ENCODE measurements around the gene HSBP1L1.

The HSBP1L1 gene

DNA sequence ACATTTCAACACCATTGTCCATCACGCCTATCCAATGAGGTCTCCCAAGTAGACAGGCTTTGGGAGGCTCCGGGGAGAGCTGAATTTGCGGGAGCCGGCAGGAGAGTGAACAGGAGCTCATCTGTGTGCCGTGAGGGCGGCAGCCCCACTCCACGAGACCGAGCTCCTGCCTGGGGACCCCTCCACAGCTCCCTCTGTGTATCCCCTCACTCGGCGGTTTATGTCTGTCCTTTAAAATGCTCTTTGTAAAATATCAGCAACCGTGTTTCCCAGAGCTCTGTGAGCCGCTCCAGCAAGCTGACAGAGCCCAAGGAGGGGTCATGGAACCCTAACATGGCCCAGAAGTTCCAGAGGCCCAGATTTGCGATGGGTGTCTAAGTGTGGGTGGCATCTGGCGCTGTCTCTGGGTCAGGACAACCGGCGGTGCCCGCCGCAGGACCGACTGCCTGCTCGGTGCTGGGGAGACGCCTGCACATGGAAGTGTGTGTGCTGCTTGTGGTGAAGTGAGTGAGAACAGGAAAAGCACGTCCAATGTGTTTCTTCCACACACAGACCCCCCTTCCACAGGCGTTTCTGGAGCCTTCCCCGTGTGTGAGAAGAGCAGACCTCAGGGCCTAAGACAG, 47.8 kb upstream of the HSBP1L1 start:
- no peaks in the 10 kb centered on the region for H3K9me3 ChIP-seq (ENCODE audit: control insufficient read depth, low read length)

DNA sequence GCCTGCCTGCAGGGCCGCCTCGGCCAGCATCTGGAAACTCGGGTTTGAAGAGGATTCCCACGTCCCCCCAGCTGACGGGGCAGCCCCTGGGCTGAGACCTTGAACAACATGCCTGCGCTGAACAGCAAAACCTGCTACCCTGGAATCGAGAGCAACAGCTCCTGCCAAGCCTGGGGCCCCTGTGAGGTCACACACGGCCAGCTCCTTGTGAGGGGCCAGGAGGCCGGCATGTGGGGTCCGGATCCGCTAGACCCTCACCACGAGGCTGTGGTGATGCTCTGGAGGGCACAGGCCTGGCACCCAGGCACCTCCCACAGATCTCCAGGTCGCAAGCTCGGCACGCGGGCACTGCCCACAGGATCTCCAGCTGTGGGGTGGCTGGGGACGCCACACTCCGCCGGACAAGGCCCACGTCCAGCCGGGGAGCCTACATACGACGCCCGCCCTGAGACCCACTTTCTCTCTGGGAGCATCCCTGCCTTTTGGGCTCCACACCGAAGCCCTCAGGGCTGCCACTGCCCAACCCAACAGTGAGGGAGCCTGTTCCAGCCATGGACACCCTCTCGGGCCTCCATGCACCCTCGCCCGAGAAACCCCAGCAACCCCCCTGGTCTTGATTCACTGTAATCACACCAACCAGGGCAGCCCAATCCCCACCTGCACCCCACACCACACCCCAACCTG, 47.1 kb upstream of the HSBP1L1 start:
- WGBS, result 94% methylated on average over 28 of the region's 28 CpGs
- Histone ChIP-seq H2BK120ac (ENCODE audit: low read depth, low read length) (no peak overlapping the region), H3K9ac (ENCODE audit: low read length) (no peak overlapping the region)

More for the DNA sequence above, 47.8 kb upstream of the HSBP1L1 start:
- 98% methylated on average over 22 of the region's 24 CpGs for WGBS
- Histone ChIP-seq H3K79me1 (replicated peaks; ENCODE audit: low read length, poor library complexity, severe bottlenecking) (peaks cover 51% of the 10 kb centered on the region), H4K8ac (ENCODE audit: low read length) (no peak overlapping the region), H3K4me1 (ENCODE audit: control insufficient read depth, insufficient read depth, low read depth, low read length) (peaks cover 15% of the 10 kb centered on the region), H2AK5ac (ENCODE audit: low read length, severe bottlenecking) (no peak overlapping the region), H3K9ac (ENCODE audit: low read length) (no peak overlapping the region), H3K23ac (ENCODE audit: low read length in 2 of 2) (no peak overlapping the region), H2BK12ac (ENCODE audit: low read length in 2 of 2) (no peak overlapping the region), H3K4me3 (ENCODE audit: insufficient read depth in 1 of 2, low read depth in 1 of 2, low read length in 2 of 2) (no peak overlapping the region), H2AFZ (ENCODE audit: low read depth, low read length) (no peak overlapping the region), H4K91ac (ENCODE audit: low read length) (no peak overlapping the region), H3K4me2 (ENCODE audit: low read length, poor library complexity, severe bottlenecking) (no peak overlapping the region), H3K36me3 (ENCODE audit: control insufficient read depth in 1 of 2, insufficient read depth in 2 of 2, low read depth in 1 of 2, low read length in 2 of 2) (peaks cover 44 to 68% of the 10 kb centered on the region in 2 experiments), H2BK5ac (ENCODE audit: low read depth, low read length, poor library complexity, severe bottlenecking) (no peak overlapping the region), H2BK120ac (ENCODE audit: low read depth, low read length) (no peak overlapping the region), H3K14ac (ENCODE audit: low read length in 2 of 2) (no peak overlapping the region), H3K27ac (ENCODE audit: low read length, poor library complexity, severe bottlenecking) (no peak overlapping the region), H3K18ac (ENCODE audit: low read depth in 1 of 2, low read length in 2 of 2) (no peak overlapping the region), H3K4ac (ENCODE audit: low read depth in 1 of 2, low read length in 2 of 2) (no peak overlapping the region), H3K27me3 (ENCODE audit: control insufficient read depth in 1 of 2, insufficient read depth in 1 of 2, low read length in 2 of 2) (no peaks in the 10 kb centered on the region), H2BK15ac (ENCODE audit: low read depth, poor library complexity, severe bottlenecking) (no peak overlapping the region)
- no peak for DNase-seq

DNA sequence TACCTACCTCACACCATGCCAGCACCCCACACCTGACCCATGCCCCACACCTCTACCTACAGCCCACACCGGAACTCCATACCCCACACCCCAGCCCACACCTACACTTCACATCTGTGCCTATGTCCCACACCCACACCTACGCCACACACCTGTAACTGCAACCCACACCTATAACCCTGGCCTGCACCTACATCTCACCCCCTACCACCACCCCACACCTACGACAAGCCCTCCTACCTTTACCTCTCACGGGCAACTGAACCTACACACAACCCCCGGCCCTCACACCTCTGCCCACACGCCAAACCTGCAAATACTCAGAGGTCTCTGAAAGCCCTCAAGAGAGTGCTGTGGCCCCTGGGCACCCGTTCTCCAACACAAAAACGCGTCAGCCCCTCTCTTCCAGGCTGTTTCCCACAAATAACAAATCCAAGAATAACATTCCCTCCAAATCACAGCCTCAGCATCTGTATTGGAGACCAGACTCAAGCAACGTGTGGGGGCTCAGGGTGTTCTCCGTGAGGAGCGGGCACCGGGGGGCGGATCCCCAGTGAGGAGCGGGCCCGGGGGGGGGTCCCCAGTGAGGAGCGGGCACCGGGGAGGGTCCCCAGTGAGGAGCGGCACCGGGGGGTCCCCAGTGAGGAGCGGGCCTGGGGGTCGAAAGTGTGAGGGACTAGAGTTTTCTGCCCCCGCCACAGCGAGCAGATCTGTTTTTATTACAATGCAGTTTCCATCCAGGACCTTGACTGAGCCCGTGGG, 46.4 kb upstream of the HSBP1L1 start:
- Histone ChIP-seq H3K4ac (ENCODE audit: low read depth in 1 of 2, low read length in 2 of 2) (no peak overlapping the region), H2BK15ac (ENCODE audit: low read depth, poor library complexity, severe bottlenecking) (no peak overlapping the region), H2AFZ (ENCODE audit: low read depth, low read length) (no peak overlapping the region), H3K4me3 (ENCODE audit: insufficient read depth in 1 of 2, low read depth in 1 of 2, low read length in 2 of 2) (no peak overlapping the region), H3K18ac (ENCODE audit: low read depth in 1 of 2, low read length in 2 of 2) (no peak overlapping the region), H3K79me1 (replicated peaks; ENCODE audit: low read length, poor library complexity, severe bottlenecking) (peaks cover 52% of the 10 kb centered on the region), H3K23ac (ENCODE audit: low read length in 2 of 2) (no peak overlapping the region), H3K9me3 (ENCODE audit: control insufficient read depth, low read length) (no peaks in the 10 kb centered on the region), H3K9ac (ENCODE audit: low read length) (no peak overlapping the region), H3K4me1 (ENCODE audit: control insufficient read depth, insufficient read depth, low read depth, low read length) (peaks cover 3% of the 10 kb centered on the region), H4K91ac (ENCODE audit: low read length) (no peak overlapping the region), H4K8ac (ENCODE audit: low read length) (no peak overlapping the region), H3K27me3 (ENCODE audit: control insufficient read depth in 1 of 2, insufficient read depth in 1 of 2, low read length in 2 of 2) (no peaks in the 10 kb centered on the region), H3K36me3 (ENCODE audit: control insufficient read depth in 1 of 2, insufficient read depth in 2 of 2, low read depth in 1 of 2, low read length in 2 of 2) (peaks cover 36 to 72% of the 10 kb centered on the region in 2 experiments), H2AK5ac (ENCODE audit: low read length, severe bottlenecking) (no peak overlapping the region), H2BK5ac (ENCODE audit: low read depth, low read length, poor library complexity, severe bottlenecking) (no peak overlapping the region), H2BK120ac (ENCODE audit: low read depth, low read length) (no peak overlapping the region), H3K14ac (ENCODE audit: low read length in 2 of 2) (no peak overlapping the region), H2BK12ac (ENCODE audit: low read length in 2 of 2) (no peak overlapping the region), H3K27ac (ENCODE audit: low read length, poor library complexity, severe bottlenecking) (no peak overlapping the region), H3K4me2 (ENCODE audit: low read length, poor library complexity, severe bottlenecking) (no peak overlapping the region)
- DNase-seq, result no peak
- 97% methylated on average over 25 of the region's 25 CpGs for WGBS

More for the DNA sequence above, 47.1 kb upstream of the HSBP1L1 start:
- Histone ChIP-seq H3K27ac (ENCODE audit: low read length, poor library complexity, severe bottlenecking) (no peak overlapping the region), H3K79me1 (replicated peaks; ENCODE audit: low read length, poor library complexity, severe bottlenecking) (peaks cover 50% of the 10 kb centered on the region), H3K14ac (ENCODE audit: low read length in 2 of 2) (no peak overlapping the region), H3K4me2 (ENCODE audit: low read length, poor library complexity, severe bottlenecking) (no peak overlapping the region), H2BK12ac (ENCODE audit: low read length in 2 of 2) (no peak overlapping the region), H4K8ac (ENCODE audit: low read length) (no peak overlapping the region), H3K27me3 (ENCODE audit: control insufficient read depth in 1 of 2, insufficient read depth in 1 of 2, low read length in 2 of 2) (no peaks in the 10 kb centered on the region), H2AFZ (ENCODE audit: low read depth, low read length) (no peak overlapping the region), H3K36me3 (ENCODE audit: control insufficient read depth in 1 of 2, insufficient read depth in 2 of 2, low read depth in 1 of 2, low read length in 2 of 2) (peaks cover 41 to 72% of the 10 kb centered on the region in 2 experiments), H3K4me1 (ENCODE audit: control insufficient read depth, insufficient read depth, low read depth, low read length) (peaks cover 10% of the 10 kb centered on the region), H2BK5ac (ENCODE audit: low read depth, low read length, poor library complexity, severe bottlenecking) (no peak overlapping the region), H2AK5ac (ENCODE audit: low read length, severe bottlenecking) (no peak overlapping the region), H3K23ac (ENCODE audit: low read length in 2 of 2) (no peak overlapping the region), H2BK15ac (ENCODE audit: low read depth, poor library complexity, severe bottlenecking) (no peak overlapping the region), H3K4me3 (ENCODE audit: insufficient read depth in 1 of 2, low read depth in 1 of 2, low read length in 2 of 2) (no peak overlapping the region), H3K9me3 (ENCODE audit: control insufficient read depth, low read length) (no peaks in the 10 kb centered on the region), H3K18ac (ENCODE audit: low read depth in 1 of 2, low read length in 2 of 2) (no peak overlapping the region), H4K91ac (ENCODE audit: low read length) (no peak overlapping the region), H3K4ac (ENCODE audit: low read depth in 1 of 2, low read length in 2 of 2) (no peak overlapping the region)
- DNase-seq, result no peak

DNA sequence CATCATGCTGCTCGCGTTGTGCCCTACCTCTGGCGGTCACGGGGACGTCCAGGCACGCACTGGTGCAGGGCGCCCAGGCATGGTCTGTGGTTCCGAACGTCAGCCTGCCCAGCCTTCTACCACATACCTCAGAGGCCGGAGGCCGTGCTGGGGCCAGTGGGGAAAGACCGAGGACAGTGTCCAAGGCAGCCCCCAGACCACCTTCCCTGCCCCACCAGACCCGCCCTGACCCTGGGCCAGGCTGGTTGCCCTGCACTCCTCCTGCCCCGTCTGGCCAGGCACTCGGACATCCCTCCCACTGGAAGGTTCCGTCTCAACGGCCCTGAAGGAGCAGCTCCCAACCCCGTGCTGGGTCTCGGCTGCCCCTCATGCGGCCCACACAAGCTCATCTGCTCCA, 45.8 kb upstream of the HSBP1L1 start:
- 99% methylated on average over 20 of the region's 20 CpGs for WGBS
- no peak overlapping the region for H2AK5ac ChIP-seq (ENCODE audit: low read length, severe bottlenecking)
- no peak overlapping the region for H3K4ac ChIP-seq (ENCODE audit: low read depth in 1 of 2, low read length in 2 of 2)
- H2BK15ac ChIP-seq (ENCODE audit: low read depth, poor library complexity, severe bottlenecking), result no peak overlapping the region
- H2AFZ ChIP-seq (ENCODE audit: low read depth, low read length), result no peak overlapping the region
- no peak overlapping the region for H3K4me2 ChIP-seq (ENCODE audit: low read length, poor library complexity, severe bottlenecking)
- H2BK12ac ChIP-seq (ENCODE audit: low read length in 2 of 2), result no peak overlapping the region
- H3K36me3 ChIP-seq (ENCODE audit: control insufficient read depth in 1 of 2, insufficient read depth in 2 of 2, low read depth in 1 of 2, low read length in 2 of 2), result peaks cover 39 to 71% of the 10 kb centered on the region in 2 experiments
- H2BK120ac ChIP-seq (ENCODE audit: low read depth, low read length), result no peak overlapping the region
- no peaks in the 10 kb centered on the region for H3K9me3 ChIP-seq (ENCODE audit: control insufficient read depth, low read length)
- peaks cover 3% of the 10 kb centered on the region for H3K4me1 ChIP-seq (ENCODE audit: control insufficient read depth, insufficient read depth, low read depth, low read length)
- H4K91ac ChIP-seq (ENCODE audit: low read length), result no peak overlapping the region
- no peak overlapping the region for H3K23ac ChIP-seq (ENCODE audit: low read length in 2 of 2)
- H2BK5ac ChIP-seq (ENCODE audit: low read depth, low read length, poor library complexity, severe bottlenecking), result no peak overlapping the region
- H3K27me3 ChIP-seq (ENCODE audit: control insufficient read depth in 1 of 2, insufficient read depth in 1 of 2, low read length in 2 of 2), result no peaks in the 10 kb centered on the region
- no peak overlapping the region for H4K8ac ChIP-seq (ENCODE audit: low read length)
- no peak for DNase-seq
- no peak overlapping the region for H3K27ac ChIP-seq (ENCODE audit: low read length, poor library complexity, severe bottlenecking)
- peaks cover 53% of the 10 kb centered on the region for H3K79me1 ChIP-seq (replicated peaks; ENCODE audit: low read length, poor library complexity, severe bottlenecking)
- H3K18ac ChIP-seq (ENCODE audit: low read depth in 1 of 2, low read length in 2 of 2), result no peak overlapping the region
- no peak overlapping the region for H3K4me3 ChIP-seq (ENCODE audit: insufficient read depth in 1 of 2, low read depth in 1 of 2, low read length in 2 of 2)
- no peak overlapping the region for H3K14ac ChIP-seq (ENCODE audit: low read length in 2 of 2)
- H3K9ac ChIP-seq (ENCODE audit: low read length), result no peak overlapping the region
